H1 (cell line): ENCODE results near the gene RFX3. TPM values are rescaled to one million over a fixed set of nuclear protein-coding genes. Genes with fewer than 3 reads are reported as not detected.

Experiments
- SIX5 ChIP-seq: IDR thresholded peaks from 2 replicates; pipeline ENCODE4 v1.6.1; 2011; ENCODE audit warnings: mild to moderate bottlenecking, low read depth, low read length
- polyA plus RNA-seq, 7 experiments: library from polyadenylated mRNA; depleted of rRNA in 3 of 7; stranded (reverse) in 5 of 7; unstranded in 2 of 7; fragments of >200 nt in 5 of 7; fragments of 200-250 nt in 2 of 7; gene quantifications; 1 replicate in 5 of 7; 2 replicates in 1 of 7; 4 replicates in 1 of 7; pipeline versions ENCODE4 v1.2.1 to v1.2.3, GENCODE V29; 2011 to 2013; ENCODE audit warnings: missing spikeins in 2 of 7, mixed read lengths in 2 of 7
- total RNA-seq: library from RNA; stranded (reverse); fragmentation: NEBNext Ultra II Directional; extraction: Animal tissue kit (Norgen Biotek cat#: 25700); gene quantifications from 2 replicates; pipeline ENCODE4 v1.2.1, GENCODE V29; 2021

The RFX3 gene
- total and polyA plus RNA-seq, 2 of the 8 experiments (the other 6 are each of a cell fraction or from before 2014, with no cell fraction given), result 4.9 to 22.6 TPM

GRCh38 chr9:3386753-3387152 lies 139.0 kb downstream of the RFX3 start (continued):
- no peak for TF ChIP-seq SIX5
